Measurements from ENCODE around the gene ROBO3.

ROBO3 gene

DNA sequence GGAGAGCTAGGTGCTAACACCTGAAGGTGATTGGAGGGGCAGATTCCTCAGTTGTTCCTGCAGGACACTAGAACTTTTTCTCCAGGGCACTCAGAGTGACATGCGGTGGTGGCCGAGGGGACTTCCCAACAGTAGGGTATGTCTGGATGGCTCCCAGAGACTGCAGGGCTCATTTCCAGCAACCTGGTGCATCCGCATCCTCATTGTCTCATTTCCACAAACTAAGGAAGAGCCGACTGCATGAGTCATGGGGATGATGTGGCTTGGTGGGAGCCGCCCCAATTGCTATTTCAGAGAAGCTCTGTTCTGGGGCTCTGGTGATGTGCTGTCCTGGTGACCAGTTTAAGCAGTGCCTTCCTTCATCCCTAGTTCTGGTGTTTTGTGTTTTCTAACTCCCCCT is 35.2 kb downstream of the ROBO3 start:
- Mint-ChIP-seq H3K4me3 (no peak overlapping the region), H3K36me3 (ENCODE audit: low read depth) (no peaks in the 10 kb centered on the region), H3K9me3 (no peaks in the 10 kb centered on the region), H3K27me3 (peaks cover 34% of the 10 kb centered on the region), H3K4me1 (ENCODE audit: low read depth) (no peaks in the 10 kb centered on the region), H3K27ac (no peak overlapping the region)

DNA sequence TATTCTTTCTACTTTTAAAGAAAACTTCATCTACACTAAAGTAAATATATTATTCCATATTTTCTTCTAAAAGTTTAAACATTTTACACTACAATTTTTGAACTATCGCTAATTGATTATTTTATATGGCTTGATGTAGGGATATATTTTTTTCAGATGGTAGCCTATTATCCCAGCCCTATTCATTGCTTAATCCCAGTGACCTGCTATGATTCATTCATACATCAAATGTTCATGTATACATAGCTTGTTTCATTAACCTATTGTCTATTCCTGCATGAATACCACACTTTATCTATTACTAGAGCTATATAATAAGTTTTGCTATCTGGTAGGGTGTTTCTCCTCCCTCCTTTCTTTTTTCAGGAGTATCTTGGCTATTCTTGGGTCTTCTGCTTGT is 37.4 kb downstream of the ROBO3 start:
- Mint-ChIP-seq H3K27ac (no peak overlapping the region), H3K4me3 (no peak overlapping the region), H3K36me3 (ENCODE audit: low read depth) (no peaks in the 10 kb centered on the region), H3K9me3 (no peaks in the 10 kb centered on the region), H3K4me1 (ENCODE audit: low read depth) (no peaks in the 10 kb centered on the region), H3K27me3 (peaks cover 34% of the 10 kb centered on the region)

DNA sequence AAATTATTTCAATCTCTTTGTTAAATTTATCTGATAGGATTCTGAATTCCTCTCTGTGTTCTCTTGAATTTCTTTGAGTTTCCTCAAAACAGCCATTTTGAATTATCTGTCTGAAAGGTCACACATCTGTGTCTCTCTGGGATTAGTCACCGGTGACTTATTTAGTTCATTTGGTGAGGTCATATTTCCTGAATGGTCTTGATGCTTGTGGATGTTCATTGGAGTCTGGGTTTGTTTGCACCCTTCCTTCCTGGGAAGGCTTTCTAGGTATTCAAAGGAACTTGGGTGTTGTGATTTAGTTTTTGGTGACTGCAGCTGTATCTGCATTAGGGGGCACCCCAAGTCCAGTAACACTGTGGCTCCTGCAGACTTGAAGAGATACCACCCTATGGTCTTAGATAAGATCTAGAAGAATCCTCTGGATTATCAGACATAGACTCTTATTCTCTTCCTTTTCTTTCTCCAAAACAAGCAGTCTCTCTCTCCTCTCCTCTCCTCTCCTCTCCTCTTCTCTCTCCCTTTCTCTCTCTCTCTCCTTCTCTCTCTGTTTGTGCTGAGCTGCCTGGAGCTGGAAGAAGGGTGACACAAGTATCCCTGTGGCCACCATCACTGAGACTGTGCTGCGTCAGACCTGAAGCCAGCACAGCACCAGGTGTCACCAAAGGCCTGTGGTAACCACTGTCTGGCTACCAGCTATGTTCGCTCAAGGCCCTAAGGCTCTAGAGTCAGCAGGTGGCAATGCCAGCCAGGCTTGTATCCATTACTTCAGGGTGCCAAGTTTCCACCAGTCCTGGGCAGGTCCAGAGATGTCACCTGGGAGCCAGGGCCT is 50.5 kb downstream of the ROBO3 start:
- peaks cover 2% of the 10 kb centered on the region for H3K4me1 Mint-ChIP-seq (ENCODE audit: low read depth)
- peaks cover 11% of the 10 kb centered on the region for H3K27me3 Mint-ChIP-seq
- no peak overlapping the region for H3K27ac Mint-ChIP-seq
- no peak overlapping the region for H3K4me3 Mint-ChIP-seq
- H3K36me3 Mint-ChIP-seq (ENCODE audit: low read depth) = peaks cover 6% of the 10 kb centered on the region
- peaks cover 7% of the 10 kb centered on the region for H3K9me3 Mint-ChIP-seq

DNA sequence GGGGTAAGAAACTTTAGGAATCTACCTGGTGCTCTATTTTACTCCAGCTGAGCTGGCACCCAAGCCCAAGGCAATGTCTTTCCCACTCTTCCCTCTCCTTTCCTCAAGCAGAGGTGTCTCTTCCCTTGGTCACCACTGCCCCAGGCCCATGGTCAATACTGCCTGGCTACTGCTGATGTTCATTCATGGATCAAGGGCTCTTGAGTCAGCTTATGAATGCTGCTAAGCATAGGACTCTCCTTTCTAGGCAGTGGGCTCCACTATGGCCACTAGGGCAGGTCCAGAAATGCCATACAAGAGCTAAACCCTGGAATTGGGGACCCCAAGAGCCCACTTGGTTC is 51.1 kb downstream of the ROBO3 start:
- peaks cover 3% of the 10 kb centered on the region for H3K4me1 Mint-ChIP-seq (ENCODE audit: low read depth)
- H3K36me3 Mint-ChIP-seq (ENCODE audit: low read depth) = peaks cover 6% of the 10 kb centered on the region
- no peak overlapping the region for H3K4me3 Mint-ChIP-seq
- H3K27ac Mint-ChIP-seq = no peak overlapping the region
- peaks cover 11% of the 10 kb centered on the region for H3K27me3 Mint-ChIP-seq
- peaks cover 7% of the 10 kb centered on the region for H3K9me3 Mint-ChIP-seq

DNA sequence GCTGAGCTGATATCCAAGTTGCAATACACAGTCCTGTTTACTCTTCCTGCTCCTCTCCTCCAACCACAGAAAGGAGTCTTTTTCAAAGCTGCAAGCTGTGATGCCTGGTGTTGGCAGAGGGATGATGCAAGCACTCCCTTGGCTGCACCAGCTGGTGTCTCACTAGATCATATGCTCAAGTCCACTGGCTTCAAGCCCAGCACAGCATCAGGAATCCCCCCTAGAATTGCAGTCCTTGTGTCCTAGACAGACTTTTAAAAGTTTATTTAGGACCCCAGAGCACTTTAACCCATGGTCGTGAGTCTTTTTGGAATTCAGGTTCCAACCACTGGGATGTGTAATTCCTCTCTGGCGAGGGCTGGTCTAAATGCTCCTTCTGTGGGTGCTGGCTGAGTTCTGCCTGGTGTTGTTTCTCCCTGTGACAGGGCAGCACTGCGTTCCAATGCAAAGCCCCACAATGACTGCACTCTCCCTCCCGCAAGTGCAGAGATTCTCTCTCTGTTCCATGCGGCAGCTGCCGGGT is 51.9 kb downstream of the ROBO3 start:
- Mint-ChIP-seq H3K4me1 (ENCODE audit: low read depth) (peaks cover 3% of the 10 kb centered on the region), H3K9me3 (no peaks in the 10 kb centered on the region), H3K27me3 (peaks cover 6% of the 10 kb centered on the region), H3K27ac (no peak overlapping the region), H3K4me3 (no peak overlapping the region), H3K36me3 (ENCODE audit: low read depth) (no peaks in the 10 kb centered on the region)

DNA sequence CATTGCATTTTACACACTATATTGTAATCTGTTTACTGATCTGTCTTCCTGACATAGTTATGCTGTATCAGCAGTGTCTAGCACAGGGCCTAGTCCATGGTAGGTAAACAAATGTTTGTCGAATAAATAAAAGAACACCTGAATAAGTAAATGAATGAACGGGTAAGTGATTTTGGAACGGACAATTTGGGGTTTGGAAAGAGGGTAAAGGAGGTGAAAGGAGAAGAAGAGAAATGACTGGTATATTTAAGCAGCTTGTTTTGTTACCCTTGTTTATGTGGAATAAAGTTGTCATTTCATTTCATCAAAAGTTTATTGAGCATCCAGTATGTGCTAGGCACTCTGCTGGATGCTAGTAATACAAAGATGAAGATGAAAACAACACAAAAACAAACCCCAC is 53.7 kb downstream of the ROBO3 start, which contains the start of gene HEPN1:
Gene HEPN1, plus strand, starts transcription at position 301 of the 400 bp plus-strand sequence.
- Mint-ChIP-seq H3K9me3 (no peaks in the 10 kb centered on the region), H3K4me3 (no peak within 1 kb of the TSS), H3K27me3 (peaks cover 6% of the 10 kb centered on the region), H3K27ac (no peak within 1 kb of the TSS), H3K4me1 (ENCODE audit: low read depth) (peaks cover 12% of the 10 kb centered on the region), H3K36me3 (ENCODE audit: low read depth) (no peaks in the 10 kb centered on the region)

DNA sequence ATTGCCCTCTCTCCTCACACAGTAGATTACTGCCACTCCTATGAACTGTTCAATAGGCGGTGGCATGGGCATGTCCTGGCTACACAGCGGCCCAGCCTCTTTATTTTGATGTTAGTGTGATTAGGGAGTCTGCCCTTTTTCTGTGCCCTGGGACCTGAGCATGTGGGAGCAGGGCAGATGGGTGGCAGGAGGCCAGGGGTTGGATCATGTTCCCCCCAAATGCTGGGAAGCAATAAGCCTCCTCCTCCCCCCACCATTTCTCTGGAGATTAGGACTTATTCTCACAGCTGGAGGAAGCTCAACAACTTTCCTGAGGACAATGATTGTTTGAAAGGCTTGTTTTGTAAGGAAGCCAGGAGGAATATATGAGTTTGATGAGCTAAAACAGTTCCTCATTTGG is 54.7 kb downstream of the ROBO3 start:
- Mint-ChIP-seq H3K4me1 (ENCODE audit: low read depth) (peaks cover 12% of the 10 kb centered on the region), H3K9me3 (no peaks in the 10 kb centered on the region), H3K27me3 (peaks cover 6% of the 10 kb centered on the region), H3K36me3 (ENCODE audit: low read depth) (no peaks in the 10 kb centered on the region), H3K27ac (no peak overlapping the region), H3K4me3 (no peak overlapping the region)

DNA sequence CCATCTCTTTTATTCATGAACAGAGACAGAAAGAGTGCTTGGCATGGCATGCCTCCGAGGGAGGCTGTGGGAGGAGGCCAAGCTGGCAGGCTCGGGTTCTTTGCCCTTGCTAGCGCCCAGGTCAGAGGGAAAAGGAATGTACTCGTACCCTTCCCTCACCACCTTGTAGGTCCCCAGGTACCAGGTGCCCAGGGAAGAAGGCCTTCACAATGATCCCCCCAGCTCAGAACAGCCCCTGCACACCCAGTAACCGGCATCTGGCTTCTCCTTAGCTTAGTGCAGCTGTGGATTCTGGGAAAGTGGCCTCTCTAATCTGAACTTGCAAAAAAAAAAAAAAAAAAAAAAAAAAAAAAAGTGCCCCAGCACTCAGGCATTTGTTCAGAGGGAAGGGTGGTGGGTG is 55.1 kb downstream of the ROBO3 start:
- H3K27me3 Mint-ChIP-seq = peaks cover 6% of the 10 kb centered on the region

DNA sequence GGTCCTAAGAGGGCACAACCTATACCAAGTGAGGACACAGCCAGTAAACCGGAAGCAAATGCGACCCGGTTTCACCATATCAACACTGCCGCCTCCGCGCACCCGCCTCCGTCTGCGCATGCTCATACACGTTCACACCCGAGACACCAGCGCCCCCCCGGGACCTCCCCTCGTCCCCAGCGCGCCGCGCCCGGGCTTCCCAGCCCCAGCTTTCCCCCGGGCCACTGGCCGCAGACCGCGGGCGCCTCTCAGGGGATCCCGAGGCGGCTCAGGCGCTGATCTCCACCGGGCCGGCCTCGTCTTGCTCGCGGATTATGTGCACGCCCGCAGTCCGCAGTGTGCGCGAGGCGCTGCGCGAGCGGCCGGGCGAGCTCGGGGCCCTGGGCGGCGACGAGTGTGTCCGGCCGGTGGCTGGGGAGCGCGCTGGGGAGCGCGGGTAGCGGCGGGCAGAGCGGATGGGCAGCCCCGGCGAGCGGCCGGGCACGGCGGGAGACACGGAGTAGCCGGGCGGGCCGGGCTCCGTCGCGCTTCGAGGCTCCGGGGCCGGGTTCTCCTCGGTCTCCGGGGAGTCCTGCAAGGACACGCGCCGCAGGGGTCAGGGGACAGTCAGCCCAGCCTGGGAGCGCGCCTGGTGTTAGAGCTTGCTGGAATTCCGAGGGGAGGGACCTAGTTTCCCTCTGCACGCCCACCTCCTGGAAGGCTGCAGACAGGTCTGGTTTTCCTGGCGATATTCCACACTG is 55.8 kb downstream of the ROBO3 start:
- Mint-ChIP-seq H3K4me1 (ENCODE audit: low read depth) (peaks cover 12% of the 10 kb centered on the region), H3K27ac (peak overlapping the region; percentile 29)

More for the DNA sequence above, 55.1 kb downstream of the ROBO3 start:
- H3K36me3 Mint-ChIP-seq (ENCODE audit: low read depth) = no peaks in the 10 kb centered on the region
- no peak overlapping the region for H3K27ac Mint-ChIP-seq
- peak overlapping the region; percentile 56 for H3K4me3 Mint-ChIP-seq
- H3K9me3 Mint-ChIP-seq = no peaks in the 10 kb centered on the region
- H3K4me1 Mint-ChIP-seq (ENCODE audit: low read depth) = peaks cover 12% of the 10 kb centered on the region

DNA sequence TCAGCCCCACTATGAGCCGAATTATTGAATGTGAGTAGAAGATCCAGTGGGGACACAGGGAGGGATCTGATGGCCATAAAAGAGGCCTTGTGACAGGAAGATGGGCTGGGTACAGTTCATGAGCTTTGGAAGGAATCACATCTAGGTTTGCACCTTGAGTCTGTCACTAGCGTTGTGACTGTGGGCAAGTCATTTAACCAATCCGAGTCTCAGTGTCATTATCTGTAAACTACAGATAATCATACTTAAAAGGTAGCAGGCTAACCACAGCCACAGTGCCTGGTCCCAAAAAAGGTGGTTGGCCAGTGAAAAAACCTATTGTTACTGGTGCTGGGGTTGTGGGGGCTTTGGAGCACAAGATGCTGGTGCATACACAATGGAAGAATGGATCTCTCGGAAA is 57.6 kb downstream of the ROBO3 start:
- Mint-ChIP-seq H3K36me3 (ENCODE audit: low read depth) (no peaks in the 10 kb centered on the region), H3K4me1 (ENCODE audit: low read depth) (peaks cover 12% of the 10 kb centered on the region), H3K9me3 (no peaks in the 10 kb centered on the region), H3K27ac (no peak overlapping the region), H3K4me3 (no peak overlapping the region), H3K27me3 (peaks cover 3% of the 10 kb centered on the region)

More for the DNA sequence above, 55.8 kb downstream of the ROBO3 start:
- peaks cover 4% of the 10 kb centered on the region for H3K27me3 Mint-ChIP-seq
- H3K4me3 Mint-ChIP-seq = peak overlapping the region; percentile 56
- H3K36me3 Mint-ChIP-seq (ENCODE audit: low read depth) = no peaks in the 10 kb centered on the region
- no peaks in the 10 kb centered on the region for H3K9me3 Mint-ChIP-seq

DNA sequence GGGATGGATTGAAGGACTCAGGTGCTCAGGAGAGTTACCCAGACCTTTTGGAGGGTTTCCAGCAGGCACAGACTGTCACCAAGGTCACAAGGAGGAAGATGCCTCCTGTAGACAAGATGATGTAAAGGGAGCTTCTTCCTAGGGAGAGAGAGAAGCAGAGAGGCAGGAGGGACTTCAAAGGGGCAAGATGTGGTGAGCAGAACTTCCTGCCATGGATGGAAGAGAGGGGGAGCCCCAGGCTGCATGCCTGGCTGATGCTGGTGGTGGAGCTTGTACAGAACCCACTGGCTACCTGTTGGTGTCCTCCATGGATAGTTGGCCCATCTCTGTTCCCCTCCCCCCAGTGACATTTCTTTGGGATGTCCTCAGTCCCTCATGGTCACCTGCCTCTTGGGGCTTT is 58.1 kb downstream of the ROBO3 start:
- no peaks in the 10 kb centered on the region for H3K9me3 Mint-ChIP-seq
- H3K27me3 Mint-ChIP-seq = peaks cover 3% of the 10 kb centered on the region
- H3K4me1 Mint-ChIP-seq (ENCODE audit: low read depth) = peaks cover 12% of the 10 kb centered on the region
- H3K27ac Mint-ChIP-seq = no peak overlapping the region
- H3K4me3 Mint-ChIP-seq = no peak overlapping the region
- no peaks in the 10 kb centered on the region for H3K36me3 Mint-ChIP-seq (ENCODE audit: low read depth)

DNA sequence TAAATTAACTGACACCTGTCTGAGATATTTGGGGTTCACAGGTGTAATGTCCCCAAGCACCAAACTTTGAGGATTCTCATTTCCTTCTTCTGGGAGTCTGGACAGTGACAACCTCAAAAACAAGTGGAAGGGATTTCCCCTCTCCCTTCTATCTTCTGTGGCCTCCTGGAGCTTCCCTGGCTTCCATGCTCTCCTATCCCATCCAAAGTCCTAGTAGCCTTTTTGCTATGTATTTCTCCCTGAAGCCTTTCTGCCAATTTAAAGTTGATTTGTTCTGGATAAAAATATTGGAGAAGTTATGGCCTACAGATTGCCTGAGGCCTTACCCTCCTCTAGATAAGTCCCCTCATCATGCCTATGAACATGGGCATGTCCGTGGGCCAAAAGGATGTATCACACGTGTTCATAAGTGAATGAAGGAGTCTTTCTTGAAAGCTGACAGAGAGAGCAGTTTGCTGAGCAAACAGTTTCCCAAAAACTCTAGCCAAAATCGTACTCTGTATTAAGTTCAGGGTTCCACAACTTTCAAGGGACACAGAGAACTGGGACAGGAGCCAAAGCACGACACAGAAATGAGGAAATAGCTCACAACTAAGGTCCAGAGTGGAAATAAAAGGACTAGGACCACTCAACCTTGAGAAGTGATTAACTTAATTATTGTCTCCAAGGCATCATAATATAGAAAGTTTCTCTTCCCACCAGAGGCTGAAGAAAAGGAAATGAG is 63.9 kb downstream of the ROBO3 start:
- H3K9me3 Mint-ChIP-seq = no peaks in the 10 kb centered on the region
- no peaks in the 10 kb centered on the region for H3K36me3 Mint-ChIP-seq (ENCODE audit: low read depth)
- H3K27ac Mint-ChIP-seq = no peak overlapping the region

DNA sequence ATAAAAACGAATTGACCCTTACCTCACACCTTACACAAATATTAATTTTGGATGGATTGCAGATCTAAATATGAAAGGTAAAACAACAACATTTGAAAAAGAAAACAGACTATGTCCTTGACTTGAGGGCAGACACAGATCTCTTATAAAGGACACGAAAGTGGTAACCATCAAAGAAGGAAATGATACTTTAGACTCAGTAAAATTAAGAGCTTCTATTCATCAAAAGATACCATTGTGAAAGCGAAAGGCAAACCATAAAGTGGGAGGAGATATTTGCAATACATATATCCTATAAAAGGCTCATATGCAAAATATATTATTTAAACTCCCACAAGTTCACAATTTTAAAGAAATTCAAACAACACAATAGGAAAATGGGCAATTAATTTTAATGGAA is 65.6 kb downstream of the ROBO3 start:
- Mint-ChIP-seq H3K4me1 (ENCODE audit: low read depth) (peaks cover 9% of the 10 kb centered on the region), H3K27me3 (no peaks in the 10 kb centered on the region), H3K9me3 (no peaks in the 10 kb centered on the region), H3K36me3 (ENCODE audit: low read depth) (no peaks in the 10 kb centered on the region), H3K4me3 (no peak overlapping the region), H3K27ac (no peak overlapping the region)

More for the DNA sequence above, 63.9 kb downstream of the ROBO3 start:
- Mint-ChIP-seq H3K4me1 (ENCODE audit: low read depth) (peaks cover 9% of the 10 kb centered on the region), H3K4me3 (no peak overlapping the region), H3K27me3 (no peaks in the 10 kb centered on the region)
